ENCODE results near the gene CRKL. TPM values are rescaled to one million over a fixed set of nuclear protein-coding genes. Genes with fewer than 3 reads are reported as not detected.
"Not testable (repeated sequence)": the region's sequence is repeated elsewhere in the genome, so short reads cannot be mapped to it uniquely, and the experiment has no call there.

The CRKL gene
- total RNA-seq, 1 experiment from 2014 or later = 87.7 TPM

- H3K9ac ChIP-seq (ENCODE audit: low read length); BruUV-seq (replicated peaks); H3K9me3 ChIP-seq (ENCODE audit: control insufficient read depth in 1 of 2, insufficient read depth in 1 of 2, low read depth in 1 of 2, low read length in 2 of 2); CTCF ChIA-PET; DNase-seq (ENCODE audit: low read depth, low spot score); H3K4me2 ChIP-seq (ENCODE audit: low read length); H3K27me3 ChIP-seq (ENCODE audit: insufficient read depth, low read length); H3K9me2 ChIP-seq (ENCODE audit: insufficient read depth); intact Hi-C loops (cut with micrococcal nuclease); H3K4me1 ChIP-seq (ENCODE audit: control insufficient read depth in 1 of 2, insufficient read depth in 2 of 2, low read length in 2 of 2); POLR2A ChIA-PET; ATAC-seq; H3K27ac ChIP-seq (ENCODE audit: low read depth, low read length); RAD21 ChIA-PET (ENCODE audit: low non-redundant PET in 1 of 2, low total read pairs in 2 of 2, uncharacterized antibody in 2 of 2, unreplicated experiment in 2 of 2); H3K4me3 ChIP-seq (replicated peaks in 1 of 2; ENCODE audit: low read depth in 1 of 2, low read length in 2 of 2); H2AFZ ChIP-seq (ENCODE audit: low read depth, low read length, poor library complexity, severe bottlenecking): not testable (repeated sequence)
- Histone ChIP-seq H3K36me3 (ENCODE audit: control insufficient read depth in 1 of 2, insufficient read depth in 2 of 2, low read length in 2 of 2) (peaks cover 19 to 27% of the 10 kb centered on the region in 2 experiments; a peak in 3 of 4 replicates), H3K79me2 (ENCODE audit: insufficient read depth, low read length) (peaks cover 100% of the 10 kb centered on the region), H4K20me1 (ENCODE audit: insufficient read depth) (peaks cover 48% of the 10 kb centered on the region; the same call in 1 of the 2 replicates)
These were observed 18.8 kb downstream of the CRKL start for GRCh38 chr22:20935780-20936539.

GRCh38 chr22:20937031-20937793 is 20.0 kb downstream of the CRKL start:
- POLR2A ChIA-PET = no interaction called here
- CTCF ChIA-PET = no interaction called here
- no peak for TF ChIP-seq ZFX (IDR thresholded peaks at IDR 0.05)
- no peak for TF ChIP-seq ELF1 (IDR thresholded peaks at IDR 0.05; ENCODE audit: borderline replicate concordance, low read depth)
- TF ChIP-seq EZH2 (IDR thresholded peaks at IDR 0.05) = no peak
- TF ChIP-seq REST (IDR thresholded peaks at IDR 0.05; ENCODE audit: low read depth) = no peak
- TF ChIP-seq EZH2phosphoT487 (IDR thresholded peaks at IDR 0.05; ENCODE audit: borderline replicate concordance) = no peak
- no peak for TF ChIP-seq ZNF274 (IDR thresholded peaks at IDR 0.05; ENCODE audit: low read depth, low read length)
- no peak for TF ChIP-seq FOSL1 (IDR thresholded peaks at IDR 0.05; ENCODE audit: low read depth)
- no peak for TF ChIP-seq SRF (IDR thresholded peaks at IDR 0.05; ENCODE audit: low read depth)
- TF ChIP-seq CBX3 (IDR thresholded peaks at IDR 0.05; ENCODE audit: low read depth) = no peak
- TF ChIP-seq YY1 (IDR thresholded peaks at IDR 0.05; ENCODE audit: extremely low read depth, insufficient replicate concordance, low read depth, low read length) = no peak
- no peak for TF ChIP-seq ATF3 (IDR thresholded peaks at IDR 0.05)
- TF ChIP-seq MAX (IDR thresholded peaks at IDR 0.05) = no peak
- TF ChIP-seq POLR2A (IDR thresholded peaks at IDR 0.05; ENCODE audit: borderline replicate concordance, extremely low read depth, insufficient read depth, insufficient read length) = no peak

More at GRCh38 chr22:20937031-20937793, 20.0 kb downstream of the CRKL start:
- H3K4me2 ChIP-seq (ENCODE audit: low read length) = no peak overlapping the region
- H3K9ac ChIP-seq (ENCODE audit: low read length) = no peak overlapping the region
- no peaks in the 10 kb centered on the region for H3K27me3 ChIP-seq (ENCODE audit: insufficient read depth, low read length)
- DNase-seq (ENCODE audit: low read depth, low spot score) = no peak
- H3K36me3 ChIP-seq (ENCODE audit: control insufficient read depth in 1 of 2, insufficient read depth in 2 of 2, low read length in 2 of 2) = peaks cover 19 to 27% of the 10 kb centered on the region in 2 experiments; a peak in 3 of 4 replicates
- no peaks in the 10 kb centered on the region for H3K9me3 ChIP-seq (ENCODE audit: control insufficient read depth in 1 of 2, insufficient read depth in 1 of 2, low read depth in 1 of 2, low read length in 2 of 2)
- no peaks in the 10 kb centered on the region for H3K9me2 ChIP-seq (ENCODE audit: insufficient read depth)
- BruUV-seq (replicated peaks) = no TSS peak
- H3K4me1 ChIP-seq (ENCODE audit: control insufficient read depth in 1 of 2, insufficient read depth in 2 of 2, low read length in 2 of 2) = peaks cover 0 to 12% of the 10 kb centered on the region in 2 experiments; a peak in 2 of 4 replicates
- no peak for ATAC-seq
- H3K79me2 ChIP-seq (ENCODE audit: insufficient read depth, low read length) = peaks cover 99% of the 10 kb centered on the region
- H3K27ac ChIP-seq (ENCODE audit: low read depth, low read length) = no peak overlapping the region
- RAD21 ChIA-PET (ENCODE audit: low non-redundant PET in 1 of 2, low total read pairs in 2 of 2, uncharacterized antibody in 2 of 2, unreplicated experiment in 2 of 2) = no interaction called here
- peaks cover 48% of the 10 kb centered on the region; the same call in 1 of the 2 replicates for H4K20me1 ChIP-seq (ENCODE audit: insufficient read depth)
- H2AFZ ChIP-seq (ENCODE audit: low read depth, low read length, poor library complexity, severe bottlenecking) = no peak overlapping the region
- intact Hi-C loops (cut with micrococcal nuclease) = no loop called here
- no peak overlapping the region for H3K4me3 ChIP-seq (replicated peaks in 1 of 2; ENCODE audit: low read depth in 1 of 2, low read length in 2 of 2)

Measured in HCT116 (cell line).